GM19438 (cell line): ENCODE results near the gene RASA3.

ENCODE experiments used
- ATAC-seq: cut with Tn5 transposase; IDR thresholded peaks from one replicate; pipeline ENCODE4 v1.9.1; 2021; ENCODE audit warnings: low read depth; ENCODE audit not compliant: unreplicated experiment

Gene RASA3

GRCh38 chr13:113930671-113931637 is 201.5 kb downstream of the RASA3 start:
- ATAC-seq: peak; percentile 91

- ATAC-seq: no peak
Measured at GRCh38 chr13:113929628-113930615, 202.5 kb downstream of the RASA3 start.

- no peak for ATAC-seq
Measured at GRCh38 chr13:113928685-113929627, 203.5 kb downstream of the RASA3 start.
